Mammary epithelial cell (primary cell): ENCODE results near the gene THY1.

Experiments used
- EZH2 ChIP-seq: IDR thresholded peaks from 2 replicates; pipeline ENCODE4 v1.6.1; 2012; ENCODE audit warnings: low read length, inconsistent platforms, borderline replicate concordance
- TF ChIP-seq, protein P1 (sequence below), 2 donors: IDR thresholded peaks in 1 of 2; conservative IDR thresholded peaks in 1 of 2; 2 replicates each; pipeline ENCODE4 v1.5.1; 2011 to 2012; ENCODE audit warnings: inconsistent platforms in 2 of 2, low read length in 2 of 2, mild to moderate bottlenecking in 2 of 2, control low read depth in 1 of 2, low read depth in 1 of 2; ENCODE audit not compliant: insufficient read depth in 1 of 2; ENCODE audit errors: extremely low read depth in 1 of 2

GRCh38 chr11:119461229-119461963 is 38.4 kb upstream of the THY1 start:
- TF ChIP-seq, protein P1, sequence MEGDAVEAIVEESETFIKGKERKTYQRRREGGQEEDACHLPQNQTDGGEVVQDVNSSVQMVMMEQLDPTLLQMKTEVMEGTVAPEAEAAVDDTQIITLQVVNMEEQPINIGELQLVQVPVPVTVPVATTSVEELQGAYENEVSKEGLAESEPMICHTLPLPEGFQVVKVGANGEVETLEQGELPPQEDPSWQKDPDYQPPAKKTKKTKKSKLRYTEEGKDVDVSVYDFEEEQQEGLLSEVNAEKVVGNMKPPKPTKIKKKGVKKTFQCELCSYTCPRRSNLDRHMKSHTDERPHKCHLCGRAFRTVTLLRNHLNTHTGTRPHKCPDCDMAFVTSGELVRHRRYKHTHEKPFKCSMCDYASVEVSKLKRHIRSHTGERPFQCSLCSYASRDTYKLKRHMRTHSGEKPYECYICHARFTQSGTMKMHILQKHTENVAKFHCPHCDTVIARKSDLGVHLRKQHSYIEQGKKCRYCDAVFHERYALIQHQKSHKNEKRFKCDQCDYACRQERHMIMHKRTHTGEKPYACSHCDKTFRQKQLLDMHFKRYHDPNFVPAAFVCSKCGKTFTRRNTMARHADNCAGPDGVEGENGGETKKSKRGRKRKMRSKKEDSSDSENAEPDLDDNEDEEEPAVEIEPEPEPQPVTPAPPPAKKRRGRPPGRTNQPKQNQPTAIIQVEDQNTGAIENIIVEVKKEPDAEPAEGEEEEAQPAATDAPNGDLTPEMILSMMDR (conservative IDR thresholded peaks at IDR 0.05 in 1 of 2, IDR thresholded peaks at IDR 0.05 in 1 of 2; ENCODE audit: extremely low read depth in 1 of 2, insufficient read depth in 1 of 2, low read depth in 1 of 2, low read length in 2 of 2), result no peak
- no peak for TF ChIP-seq EZH2
